GM19023 (cell line): ENCODE measurements around the gene ADH1C.
"Not testable (repeated sequence)": the region's sequence is repeated elsewhere in the genome, so short reads cannot be mapped to it uniquely, and the experiment has no call there.

ENCODE experiments used
- ATAC-seq: cut with Tn5 transposase; IDR thresholded peaks from one replicate; pipeline ENCODE4 v1.9.1; 2021; ENCODE audit warnings: mild to moderate bottlenecking, moderate library complexity; ENCODE audit not compliant: unreplicated experiment

ADH1C gene

GRCh38 chr4:99352602-99353537 lies at the start of gene ADH1C:
TSS of gene ADH1C (minus strand) at chr4:99352746. CDS start at chr4:99352675, 71 bp downstream.
- ATAC-seq = no peak

DNA sequence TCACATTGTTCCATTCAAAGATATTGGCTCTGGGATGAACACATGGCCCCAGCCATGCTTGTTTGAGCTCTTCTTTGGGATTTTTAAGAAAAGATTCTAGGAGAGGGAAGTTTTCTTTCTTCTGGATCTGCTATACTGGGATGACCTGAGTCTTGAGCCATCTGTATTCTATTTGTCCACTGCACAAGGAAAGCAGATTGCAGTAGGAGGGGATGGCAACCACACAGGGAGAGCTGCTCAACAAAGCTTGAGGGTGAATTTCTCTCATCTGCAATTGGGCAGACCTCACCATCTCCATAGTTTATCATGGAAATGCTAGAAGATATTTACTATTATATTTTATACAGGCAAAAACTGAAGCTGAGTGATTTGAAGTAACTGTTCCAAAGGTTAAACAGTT lies 48.3 kb upstream of the ADH1C start:
- no peak for ATAC-seq

DNA sequence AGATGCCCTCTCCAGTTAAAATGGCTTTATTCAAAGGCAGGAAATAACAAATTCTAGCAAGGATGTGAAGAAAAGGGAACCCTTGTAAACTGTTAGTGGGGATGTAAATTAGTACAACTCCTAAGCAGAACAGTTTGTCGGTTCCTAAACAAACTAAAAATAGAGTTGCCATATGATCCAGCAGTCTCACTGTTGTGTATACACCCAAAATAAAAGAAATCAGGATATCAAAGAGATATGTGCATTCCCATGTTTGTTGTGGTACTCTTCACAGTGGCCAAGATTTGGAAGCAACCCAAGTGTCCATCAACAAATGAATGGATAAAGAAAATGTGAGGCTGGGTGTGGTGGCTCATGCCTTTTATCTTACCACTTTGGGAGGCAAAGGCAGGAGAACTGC lies 46.5 kb upstream of the ADH1C start:
- ATAC-seq = no peak

GRCh38 chr4:99395595-99396364 lies 43.2 kb upstream of the ADH1C start:
- ATAC-seq = no peak

DNA sequence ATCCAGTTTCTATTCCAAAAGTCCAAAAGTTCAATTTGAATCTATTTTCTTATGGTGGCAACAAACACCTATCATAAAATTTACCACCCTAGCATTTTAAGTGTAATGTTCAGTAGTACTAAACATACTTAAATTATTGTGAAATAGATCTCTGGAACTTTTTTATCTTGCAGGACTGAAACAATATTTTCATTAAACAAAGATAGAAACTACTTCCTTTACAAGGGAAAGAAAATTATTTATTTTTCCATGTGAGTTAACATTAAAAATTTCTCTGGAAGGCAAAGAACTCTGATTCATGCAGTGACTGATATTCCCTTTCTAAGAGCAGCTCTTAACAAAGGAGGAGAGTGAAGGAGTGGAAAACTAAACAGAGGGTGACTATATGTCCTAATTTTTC lies 42.4 kb upstream of the ADH1C start:
- no peak for ATAC-seq

- ATAC-seq = no peak
These were observed 37.5 kb upstream of the ADH1C start for GRCh38 chr4:99390055-99390454.

DNA sequence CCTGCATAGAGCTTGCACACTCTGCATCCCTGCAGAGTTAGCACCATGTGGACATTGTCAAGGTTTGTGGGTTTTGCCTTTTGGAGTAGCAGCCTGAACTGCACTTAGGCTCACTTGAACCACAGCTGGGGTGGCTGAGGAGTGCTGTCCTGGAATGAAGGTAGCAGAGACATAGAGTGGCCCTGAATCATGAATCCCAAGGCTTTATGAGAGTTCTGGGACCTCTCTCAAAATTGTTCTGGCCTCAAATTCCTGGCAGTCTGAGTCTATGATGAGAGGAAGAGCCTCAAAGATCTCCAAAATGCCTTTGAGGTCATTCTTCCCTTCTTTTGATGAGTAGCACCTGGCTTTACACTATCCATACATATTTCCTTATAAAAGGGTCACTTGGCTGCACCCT lies 37.1 kb upstream of the ADH1C start:
- ATAC-seq = no peak

GRCh38 chr4:99383833-99384392 lies 31.4 kb upstream of the ADH1C start:
- no peak for ATAC-seq

DNA sequence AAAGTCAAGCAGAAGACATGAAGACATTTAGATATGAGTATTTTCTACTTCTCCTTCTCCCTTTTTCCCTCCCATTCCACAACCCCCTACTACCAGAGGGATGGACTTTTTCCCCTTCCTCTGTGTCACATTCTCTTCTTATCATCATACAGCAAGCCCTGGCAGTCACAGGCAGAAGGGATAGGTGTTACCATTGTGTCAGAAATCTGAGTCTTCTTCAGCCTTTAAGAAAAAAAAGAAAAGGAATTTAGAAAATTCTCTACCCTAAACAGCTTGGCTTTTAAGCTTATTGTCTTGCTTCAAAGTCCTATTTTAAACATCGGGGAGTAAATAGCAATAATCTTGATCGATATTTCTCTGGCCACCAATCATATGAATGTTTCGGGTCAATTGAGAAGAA lies 30.9 kb upstream of the ADH1C start:
- ATAC-seq = no peak

DNA sequence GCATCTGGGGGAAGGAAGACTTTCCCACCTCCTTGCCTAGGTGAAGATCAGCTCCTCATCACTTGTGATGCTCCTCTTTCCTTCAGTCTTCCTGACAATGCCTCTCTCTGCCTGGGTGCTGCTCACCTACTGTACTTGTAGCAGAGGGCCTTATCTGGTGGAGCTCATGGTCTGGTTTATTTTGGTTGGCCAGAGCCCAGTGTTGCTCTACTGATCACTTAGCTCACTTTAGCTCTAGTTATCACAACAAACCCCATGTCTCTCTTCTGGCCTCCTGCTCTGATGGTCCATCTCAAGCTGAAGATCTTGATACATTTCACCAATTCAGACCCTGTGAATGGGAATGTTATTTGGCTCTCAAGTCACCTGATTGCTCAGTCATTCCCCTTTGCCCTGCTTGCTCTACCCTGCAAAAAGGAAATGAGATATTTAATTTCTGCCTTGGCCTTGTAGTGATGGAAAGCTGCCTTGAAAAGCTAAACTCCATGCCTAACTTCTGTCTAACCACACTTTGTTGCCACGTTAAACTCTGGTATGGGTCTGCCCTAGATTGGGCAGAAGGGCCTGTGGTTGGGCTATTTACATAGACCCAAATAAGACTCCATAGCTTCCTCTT lies 30.3 kb upstream of the ADH1C start:
- no peak for ATAC-seq

GRCh38 chr4:99381588-99382175 lies 29.1 kb upstream of the ADH1C start:
- no peak for ATAC-seq

- no peak for ATAC-seq
These were observed 27.0 kb upstream of the ADH1C start for GRCh38 chr4:99379571-99379970.

- ATAC-seq = no peak
These were observed 26.3 kb upstream of the ADH1C start for GRCh38 chr4:99378876-99379275.

- not testable (repeated sequence) for ATAC-seq
These were observed 24.8 kb upstream of the ADH1C start for GRCh38 chr4:99377341-99377740.

GRCh38 chr4:99372464-99372863 lies 19.9 kb upstream of the ADH1C start:
- not testable (repeated sequence) for ATAC-seq

GRCh38 chr4:99367817-99368216 lies 15.3 kb upstream of the ADH1C start:
- ATAC-seq = not testable (repeated sequence)

DNA sequence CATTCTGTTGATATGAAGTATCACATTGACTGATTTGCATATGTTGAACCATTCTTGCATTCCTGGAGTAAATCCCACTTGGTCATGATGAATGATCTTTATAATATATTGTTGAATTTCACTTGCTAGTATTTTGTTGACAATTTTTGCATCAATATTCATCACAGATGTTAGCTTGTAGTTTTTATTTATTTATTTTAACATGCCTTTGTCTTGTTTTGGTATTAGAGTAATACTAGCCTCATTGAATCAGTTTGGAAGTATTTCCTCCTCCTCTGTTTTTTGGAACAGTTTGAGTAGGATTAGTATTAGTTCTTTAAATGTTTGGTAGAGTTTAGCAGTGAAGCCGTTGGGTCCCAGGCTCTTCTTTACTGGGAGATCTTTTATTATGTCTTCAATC lies 13.9 kb upstream of the ADH1C start:
- ATAC-seq = no peak

DNA sequence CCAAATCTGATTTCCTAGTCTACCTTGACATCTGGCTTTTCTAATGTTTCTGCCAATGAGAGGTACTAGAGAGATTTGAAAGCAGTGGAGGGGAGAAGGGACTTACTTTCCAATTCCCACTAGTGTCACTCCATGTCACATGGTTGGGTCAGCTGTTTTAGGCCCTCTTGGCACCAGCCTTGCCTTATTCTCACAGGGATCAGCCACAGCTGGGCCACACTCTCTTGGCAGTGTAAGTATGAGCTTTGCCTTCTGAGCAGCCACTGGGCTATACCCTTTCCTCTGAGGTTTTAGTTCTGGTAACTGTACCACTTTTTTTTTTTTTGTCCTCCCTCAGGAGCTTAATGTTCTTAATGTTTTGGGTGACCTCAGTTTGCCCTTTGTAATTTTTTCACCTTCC lies 10.2 kb upstream of the ADH1C start:
- no peak for ATAC-seq

- ATAC-seq = no peak
These were observed 9.3 kb upstream of the ADH1C start for GRCh38 chr4:99361899-99362275.

DNA sequence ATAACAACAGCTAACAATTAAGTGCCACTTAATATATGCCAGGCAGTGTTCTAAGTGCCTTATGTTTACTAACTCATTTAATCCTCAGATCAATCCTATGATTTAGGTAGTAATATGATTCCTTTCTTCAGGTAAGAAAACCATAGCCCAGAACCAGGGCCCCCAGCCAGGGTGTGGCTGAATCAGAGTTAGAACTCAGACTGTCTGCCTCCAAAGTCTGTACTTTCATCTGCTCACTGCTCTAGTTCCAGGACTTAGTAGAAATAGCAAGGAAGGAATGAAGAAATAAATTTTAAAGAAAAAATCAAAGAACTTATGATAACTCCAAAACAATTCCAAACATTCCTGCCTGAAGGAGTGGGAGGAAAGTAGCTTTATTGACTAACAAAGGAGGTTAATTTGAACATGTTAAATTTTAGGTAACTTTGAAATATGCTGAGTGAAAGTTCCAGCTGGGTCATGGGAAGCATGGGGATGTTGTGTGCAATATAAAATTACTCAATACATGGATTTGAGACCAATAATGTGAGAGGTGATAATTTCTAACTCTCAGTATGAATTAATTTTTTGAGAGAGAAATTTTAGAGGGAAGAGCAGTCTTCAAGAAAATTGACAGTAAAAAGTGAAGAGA lies 8.8 kb upstream of the ADH1C start:
- ATAC-seq = no peak
